Measurements from ENCODE around the gene SELENOP. TPM values are rescaled to one million over a fixed set of nuclear protein-coding genes. Genes with fewer than 3 reads are reported as not detected.

Gene SELENOP
- total and polyA plus RNA-seq, 9 of the 15 experiments (the other 6 are each of a cell fraction or from before 2014, with no cell fraction given), result 3.2 to 6.3 (median 4.5) TPM

DNA sequence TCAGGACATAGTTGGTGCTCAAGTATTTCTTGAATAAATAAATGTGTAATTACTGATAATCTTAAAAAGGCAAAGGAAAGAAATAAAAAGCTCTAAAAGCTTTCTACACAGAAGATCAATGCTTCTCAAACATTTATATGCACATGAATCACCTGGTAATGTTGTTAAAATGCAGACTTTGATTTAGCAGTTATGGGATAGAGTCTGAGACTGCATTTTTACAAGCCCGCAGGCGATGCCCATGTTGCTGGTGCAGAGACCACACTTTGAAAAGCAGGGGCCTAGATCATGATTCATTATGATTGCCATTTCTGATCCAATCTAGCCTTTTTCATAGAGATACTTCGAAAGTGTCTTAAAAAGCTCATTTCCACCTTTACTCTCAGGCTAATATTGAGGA, 58.6 kb downstream of the SELENOP start:
- peaks cover 4 to 5% of the 10 kb centered on the region in 2 experiments; a peak in 2 of 5 replicates for H3K4me1 ChIP-seq (replicated peaks in 1 of 2; ENCODE audit: control insufficient read depth in 2 of 2, insufficient read depth in 2 of 2, low read length in 2 of 2)
- no peaks in the 10 kb centered on the region for H3K9me3 ChIP-seq (replicated peaks; ENCODE audit: control insufficient read depth, insufficient read depth, low read depth, low read length)
- no peaks in the 10 kb centered on the region for H3K36me3 ChIP-seq (ENCODE audit: control insufficient read depth, insufficient read depth, low read length)
- FAIRE-seq (no peak), ATAC-seq (no peak), DNase-seq (ENCODE audit: extremely low read depth in 1 of 4, low spot score in 3 of 4) (no peak)
- 17% methylated on average over 3 of the region's 3 CpGs for WGBS (ENCODE audit: insufficient coverage, low coverage, missing lambda C conversion rate)
- no peaks in the 10 kb centered on the region; the same call in 2 of the 3 replicates for H3K79me2 ChIP-seq (ENCODE audit: control insufficient read depth, insufficient read depth, low read length)
- no TSS peak for BruUV-seq (replicated peaks)
- in situ Hi-C loops (cut with MboI), result loop anchor here (25.0 kb wide), 1 partner anchor 891 kb away; the partner anchor contains the start of gene OXCT1
- no peak overlapping the region for H2AFZ ChIP-seq (ENCODE audit: low read depth, low read length)
- H3K9ac ChIP-seq (ENCODE audit: insufficient read depth in 1 of 2, low read depth in 2 of 2, low read length in 2 of 2), result no peak overlapping the region
- no peaks in the 10 kb centered on the region for H4K20me1 ChIP-seq (replicated peaks; ENCODE audit: control insufficient read depth, insufficient read depth, low read length)
- POLR2A ChIA-PET, result interaction anchor here (0.6 kb wide), 1 partner anchor 26 kb away, joined by 3 read pairs; no protein-coding TSS in a partner anchor
- H3K27me3 ChIP-seq (ENCODE audit: control insufficient read depth in 2 of 2, insufficient read depth in 2 of 2, low read length in 2 of 2), result no peaks in the 10 kb centered on the region
- H3K4me2 ChIP-seq (ENCODE audit: insufficient read depth, low read length), result no peak overlapping the region
- no peak overlapping the region for H3K27ac ChIP-seq (ENCODE audit: extremely low read depth, low read depth, low read length)
- no peak overlapping the region for H3K4me3 ChIP-seq
- CTCF ChIA-PET (ENCODE audit: low intra/inter-chr PET ratio), result no interaction called here
- no peaks in the 10 kb centered on the region for H3K9me1 ChIP-seq (ENCODE audit: control insufficient read depth, insufficient read depth, low read length)
- intact Hi-C loops (cut with micrococcal nuclease), result loop anchor here (10.0 kb wide), 1 partner anchor 292 kb away; the partner anchor contains the start of gene ANXA2R
- TF ChIP-seq U2AF1 (optimal IDR thresholded peaks at IDR 0.05; ENCODE audit: low read depth, low read length) (no peak), ZNF121 (CRISPR knock-in tag; conservative IDR thresholded peaks at IDR 0.05) (no peak), SMARCA4 (IDR thresholded peaks at IDR 0.05) (no peak), MYBL2 (IDR thresholded peaks at IDR 0.05; ENCODE audit: low read depth) (no peak), MYBL2 (CRISPR knock-in tag; IDR thresholded peaks at IDR 0.05; ENCODE audit: borderline replicate concordance) (no peak), CREB1 (IDR thresholded peaks at IDR 0.05) (no peak), CREB1 (CRISPR knock-in tag; IDR thresholded peaks at IDR 0.05) (no peak), TEAD1 (CRISPR knock-in tag; IDR thresholded peaks at IDR 0.05) (no peak), ZNF586 (CRISPR knock-in tag; conservative IDR thresholded peaks at IDR 0.05) (no peak), ZNF311 (CRISPR knock-in tag; IDR thresholded peaks at IDR 0.05) (no peak), ZNF263 (CRISPR knock-in tag; IDR thresholded peaks at IDR 0.05; ENCODE audit: borderline replicate concordance) (no peak), MAFK (IDR thresholded peaks at IDR 0.05; ENCODE audit: low read length) (no peak)
- TF ChIP-seq, protein P1, sequence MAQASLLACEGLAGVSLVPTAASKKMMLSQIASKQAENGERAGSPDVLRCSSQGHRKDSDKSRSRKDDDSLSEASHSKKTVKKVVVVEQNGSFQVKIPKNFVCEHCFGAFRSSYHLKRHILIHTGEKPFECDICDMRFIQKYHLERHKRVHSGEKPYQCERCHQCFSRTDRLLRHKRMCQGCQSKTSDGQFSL (CRISPR knock-in tag; IDR thresholded peaks at IDR 0.05), result no peak
- TF ChIP-seq, protein P1 (tag; IDR thresholded peaks at IDR 0.05), result no peak
- TF ChIP-seq, protein P2, sequence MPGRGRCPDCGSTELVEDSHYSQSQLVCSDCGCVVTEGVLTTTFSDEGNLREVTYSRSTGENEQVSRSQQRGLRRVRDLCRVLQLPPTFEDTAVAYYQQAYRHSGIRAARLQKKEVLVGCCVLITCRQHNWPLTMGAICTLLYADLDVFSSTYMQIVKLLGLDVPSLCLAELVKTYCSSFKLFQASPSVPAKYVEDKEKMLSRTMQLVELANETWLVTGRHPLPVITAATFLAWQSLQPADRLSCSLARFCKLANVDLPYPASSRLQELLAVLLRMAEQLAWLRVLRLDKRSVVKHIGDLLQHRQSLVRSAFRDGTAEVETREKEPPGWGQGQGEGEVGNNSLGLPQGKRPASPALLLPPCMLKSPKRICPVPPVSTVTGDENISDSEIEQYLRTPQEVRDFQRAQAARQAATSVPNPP (IDR thresholded peaks at IDR 0.05; ENCODE audit: borderline replicate concordance, insufficient read depth, insufficient read length), result no peak
- TF ChIP-seq, protein P3, sequence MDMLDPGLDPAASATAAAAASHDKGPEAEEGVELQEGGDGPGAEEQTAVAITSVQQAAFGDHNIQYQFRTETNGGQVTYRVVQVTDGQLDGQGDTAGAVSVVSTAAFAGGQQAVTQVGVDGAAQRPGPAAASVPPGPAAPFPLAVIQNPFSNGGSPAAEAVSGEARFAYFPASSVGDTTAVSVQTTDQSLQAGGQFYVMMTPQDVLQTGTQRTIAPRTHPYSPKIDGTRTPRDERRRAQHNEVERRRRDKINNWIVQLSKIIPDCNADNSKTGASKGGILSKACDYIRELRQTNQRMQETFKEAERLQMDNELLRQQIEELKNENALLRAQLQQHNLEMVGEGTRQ (CRISPR knock-in tag; IDR thresholded peaks at IDR 0.05), result no peak
- TF ChIP-seq, protein P4, sequence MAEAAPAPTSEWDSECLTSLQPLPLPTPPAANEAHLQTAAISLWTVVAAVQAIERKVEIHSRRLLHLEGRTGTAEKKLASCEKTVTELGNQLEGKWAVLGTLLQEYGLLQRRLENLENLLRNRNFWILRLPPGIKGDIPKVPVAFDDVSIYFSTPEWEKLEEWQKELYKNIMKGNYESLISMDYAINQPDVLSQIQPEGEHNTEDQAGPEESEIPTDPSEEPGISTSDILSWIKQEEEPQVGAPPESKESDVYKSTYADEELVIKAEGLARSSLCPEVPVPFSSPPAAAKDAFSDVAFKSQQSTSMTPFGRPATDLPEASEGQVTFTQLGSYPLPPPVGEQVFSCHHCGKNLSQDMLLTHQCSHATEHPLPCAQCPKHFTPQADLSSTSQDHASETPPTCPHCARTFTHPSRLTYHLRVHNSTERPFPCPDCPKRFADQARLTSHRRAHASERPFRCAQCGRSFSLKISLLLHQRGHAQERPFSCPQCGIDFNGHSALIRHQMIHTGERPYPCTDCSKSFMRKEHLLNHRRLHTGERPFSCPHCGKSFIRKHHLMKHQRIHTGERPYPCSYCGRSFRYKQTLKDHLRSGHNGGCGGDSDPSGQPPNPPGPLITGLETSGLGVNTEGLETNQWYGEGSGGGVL (CRISPR knock-in tag; IDR thresholded peaks at IDR 0.05), result no peak
- TF ChIP-seq, protein P5, sequence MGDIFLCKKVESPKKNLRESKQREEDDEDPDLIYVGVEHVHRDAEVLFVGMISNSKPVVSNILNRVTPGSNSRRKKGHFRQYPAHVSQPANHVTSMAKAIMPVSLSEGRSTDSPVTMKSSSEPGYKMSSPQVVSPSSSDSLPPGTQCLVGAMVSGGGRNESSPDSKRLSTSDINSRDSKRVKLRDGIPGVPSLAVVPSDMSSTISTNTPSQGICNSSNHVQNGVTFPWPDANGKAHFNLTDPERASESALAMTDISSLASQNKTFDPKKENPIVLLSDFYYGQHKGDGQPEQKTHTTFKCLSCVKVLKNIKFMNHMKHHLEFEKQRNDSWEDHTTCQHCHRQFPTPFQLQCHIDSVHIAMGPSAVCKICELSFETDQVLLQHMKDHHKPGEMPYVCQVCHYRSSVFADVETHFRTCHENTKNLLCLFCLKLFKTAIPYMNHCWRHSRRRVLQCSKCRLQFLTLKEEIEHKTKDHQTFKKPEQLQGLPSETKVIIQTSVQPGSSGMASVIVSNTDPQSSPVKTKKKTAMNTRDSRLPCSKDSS (IDR thresholded peaks at IDR 0.05; ENCODE audit: low read depth, partially characterized antibody), result no peak

Data from K562 (cell line).